HEK293T (cell line): ENCODE data around the gene CACNA1S.

Source experiments
- CTCF ChIA-PET: fragments of 350-600 bp; formaldehyde crosslinking; extraction: SDS; loops from one replicate; lab custom pipeline; 2021; ENCODE audit warnings: antibody characterized with exemption, inconsistent platforms; lab: Yijun Ruan, JAX
- POLR2A ChIA-PET: fragments of 350-600 bp; formaldehyde crosslinking; extraction: SDS; loops from one replicate; lab custom pipeline; 2020; ENCODE audit warnings: antibody characterized with exemption, inconsistent platforms; lab: Yijun Ruan, JAX
- DNase-seq: peaks from one replicate; pipeline ENCODE4 v3.0.0; 2012; ENCODE audit warnings: mixed read lengths; ENCODE audit errors: extremely low spot score
- ARNT ChIP-seq: fragments of 450-650 bp; IDR thresholded peaks from 2 replicates; pipeline ENCODE4 v1.6.1; 2017; ENCODE audit warnings: mild to moderate bottlenecking
- BHLHE40 ChIP-seq: fragments of 450-650 bp; IDR thresholded peaks from 2 replicates; pipeline ENCODE4 v1.6.1; 2016; ENCODE audit warnings: mild to moderate bottlenecking, moderate library complexity, borderline replicate concordance
- CTBP1 ChIP-seq: fragments of 450-650 bp; IDR thresholded peaks from 2 replicates; pipeline ENCODE4 v1.6.1; 2016; ENCODE audit warnings: borderline replicate concordance
- ELF4 ChIP-seq: fragments of 450-650 bp; IDR thresholded peaks from 2 replicates; pipeline ENCODE4 v1.6.1; 2017; ENCODE audit warnings: antibody characterized with exemption
- FOXA1 ChIP-seq: fragments of 450-650 bp; IDR thresholded peaks from 2 replicates; pipeline ENCODE4 v1.6.1; 2016; ENCODE audit warnings: mild to moderate bottlenecking
- FOXK2 ChIP-seq: fragments of 450-650 bp; IDR thresholded peaks from 2 replicates; pipeline ENCODE4 v1.6.1; 2016; ENCODE audit warnings: mild to moderate bottlenecking
- FOXM1 ChIP-seq: fragments of 450-650 bp; IDR thresholded peaks from 2 replicates; pipeline ENCODE4 v1.6.1; 2017; ENCODE audit warnings: mild to moderate bottlenecking, borderline replicate concordance
- HDGF ChIP-seq: fragments of 450-650 bp; IDR thresholded peaks from 2 replicates; pipeline ENCODE4 v1.6.1; 2017; ENCODE audit warnings: antibody characterized with exemption, borderline replicate concordance
- L3MBTL2 ChIP-seq: fragments of 450-650 bp; conservative IDR thresholded peaks from 2 replicates; pipeline ENCODE4 v1.6.1; 2016; ENCODE audit warnings: mild to moderate bottlenecking
- LEF1 ChIP-seq: fragments of 450-650 bp; IDR thresholded peaks from 2 replicates; pipeline ENCODE4 v1.6.1; 2017; ENCODE audit warnings: mild to moderate bottlenecking, borderline replicate concordance
- NFRKB ChIP-seq: fragments of 450-650 bp; IDR thresholded peaks from 2 replicates; pipeline ENCODE4 v1.6.1; 2016; ENCODE audit warnings: mild to moderate bottlenecking, moderate library complexity
- SP1 ChIP-seq: fragments of 450-650 bp; IDR thresholded peaks from 2 replicates; pipeline ENCODE4 v1.6.1; 2017
- SUZ12 ChIP-seq: fragments of 450-650 bp; IDR thresholded peaks from 2 replicates; pipeline ENCODE4 v1.6.1; 2016; ENCODE audit warnings: mild to moderate bottlenecking
- TARDBP ChIP-seq: fragments of 450-650 bp; IDR thresholded peaks from 2 replicates; pipeline ENCODE4 v1.6.1; 2016
- ZNF384 ChIP-seq: fragments of 450-650 bp; IDR thresholded peaks from 2 replicates; pipeline ENCODE4 v1.6.1; 2016
- TF ChIP-seq, protein P1 (sequence below): fragments of 450-650 bp; IDR thresholded peaks from 2 replicates; pipeline ENCODE4 v1.6.1; 2016

CACNA1S gene

DNA sequence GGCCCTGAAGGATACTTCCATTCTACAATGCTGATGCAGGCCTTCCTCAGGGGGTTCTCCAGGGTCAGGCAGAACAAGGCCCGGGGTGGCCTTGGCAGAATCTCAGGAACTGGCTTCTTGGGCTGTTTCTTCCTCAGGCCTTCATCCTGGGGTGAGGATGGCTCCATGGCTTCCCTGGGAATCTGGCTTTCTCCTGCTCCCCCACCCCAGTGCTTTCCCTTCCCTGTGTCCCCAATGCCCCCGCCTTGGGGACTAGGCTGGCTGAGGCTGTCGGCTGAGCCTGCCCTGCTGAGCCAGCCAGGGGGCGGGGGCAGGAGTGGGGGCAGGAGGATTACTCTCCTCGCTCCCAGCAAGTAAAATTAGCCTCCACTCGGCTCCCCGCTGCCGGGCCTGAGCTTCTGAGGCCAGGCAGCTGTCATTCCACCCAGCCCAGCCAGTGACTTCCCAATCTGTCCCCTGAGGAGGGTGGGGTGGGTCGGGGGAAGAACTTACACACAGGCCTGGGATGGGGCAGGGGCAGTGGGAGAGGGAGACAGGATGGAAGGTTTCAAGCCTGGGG is at the start of gene CACNA1S:
CACNA1S (minus strand) TSS at position 254 of the 559 bp plus-strand sequence; CDS start at position 167, 87 bp downstream.
- DNase-seq: no peak
- TF ChIP-seq FOXK2: no peak
- TF ChIP-seq ARNT: no peak
- TF ChIP-seq ELF4: no peak
- no peak for TF ChIP-seq TARDBP
- TF ChIP-seq SP1: no peak
- no peak for TF ChIP-seq NFRKB
- no peak for TF ChIP-seq HDGF
- TF ChIP-seq BHLHE40: no peak
- TF ChIP-seq SUZ12: no peak
- TF ChIP-seq L3MBTL2: no peak
- CTCF ChIA-PET: no interaction called here
- POLR2A ChIA-PET: no interaction called here

DNA sequence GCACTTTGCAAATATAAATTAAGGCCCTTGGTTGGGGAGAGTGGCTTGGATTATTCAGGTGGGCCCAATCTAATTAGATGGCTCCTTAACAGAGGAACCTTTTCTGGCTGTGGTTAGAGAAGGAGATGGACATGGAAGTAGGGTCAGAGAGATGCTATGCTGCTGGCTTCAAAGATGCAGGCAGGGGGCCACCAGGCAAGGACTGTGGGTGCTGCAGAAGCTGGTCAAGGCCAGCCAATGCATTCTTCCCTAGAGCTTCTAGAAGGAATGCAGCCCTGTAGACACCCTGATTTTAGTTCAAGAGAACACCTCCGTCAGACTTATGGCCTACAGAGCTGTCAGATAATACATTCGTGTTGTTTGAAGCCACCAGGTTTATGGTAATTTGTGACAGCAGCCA is 45.7 kb upstream of the CACNA1S start:
- DNase-seq: no peak
- TF ChIP-seq TARDBP (no peak), BHLHE40 (no peak), FOXK2 (no peak), LEF1 (no peak), FOXA1 (no peak), CTBP1 (no peak), FOXM1 (no peak), ZNF384 (no peak), NFRKB (no peak), L3MBTL2 (no peak), ARNT (no peak), HDGF (no peak), ELF4 (no peak), SP1 (no peak), SUZ12 (no peak)
- TF ChIP-seq, protein P1, sequence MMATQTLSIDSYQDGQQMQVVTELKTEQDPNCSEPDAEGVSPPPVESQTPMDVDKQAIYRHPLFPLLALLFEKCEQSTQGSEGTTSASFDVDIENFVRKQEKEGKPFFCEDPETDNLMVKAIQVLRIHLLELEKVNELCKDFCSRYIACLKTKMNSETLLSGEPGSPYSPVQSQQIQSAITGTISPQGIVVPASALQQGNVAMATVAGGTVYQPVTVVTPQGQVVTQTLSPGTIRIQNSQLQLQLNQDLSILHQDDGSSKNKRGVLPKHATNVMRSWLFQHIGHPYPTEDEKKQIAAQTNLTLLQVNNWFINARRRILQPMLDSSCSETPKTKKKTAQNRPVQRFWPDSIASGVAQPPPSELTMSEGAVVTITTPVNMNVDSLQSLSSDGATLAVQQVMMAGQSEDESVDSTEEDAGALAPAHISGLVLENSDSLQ: no peak
- POLR2A ChIA-PET: interaction anchor here (1.6 kb wide), 1 partner anchor 13 kb away, joined by 7 read pairs; no protein-coding TSS in a partner anchor
- CTCF ChIA-PET: no interaction called here

DNA sequence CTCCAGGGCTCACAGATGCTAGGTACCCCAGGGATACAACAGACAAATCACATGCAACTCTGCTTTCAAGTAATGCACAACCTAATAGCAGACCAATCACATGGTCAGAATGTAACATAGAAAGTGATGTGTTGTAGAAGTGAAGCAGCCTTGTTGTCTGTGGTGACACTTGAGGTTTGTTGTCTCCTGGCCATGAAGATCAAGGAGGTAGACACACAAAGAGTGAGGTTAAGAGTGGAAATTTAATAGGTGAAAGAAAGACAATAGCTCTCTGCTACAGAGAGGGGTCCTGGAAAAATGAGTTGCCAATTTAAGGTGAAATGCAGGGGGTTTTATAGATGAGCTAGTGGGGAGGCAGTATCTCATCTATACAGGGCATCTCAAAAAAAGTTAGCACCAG is 44.6 kb upstream of the CACNA1S start:
- DNase-seq: no peak
- ChIA-PET CTCF (no interaction called here), POLR2A (no interaction called here)
- TF ChIP-seq SUZ12 (no peak), FOXA1 (no peak), ELF4 (no peak), TARDBP (no peak), FOXK2 (no peak), BHLHE40 (no peak), HDGF (no peak), ARNT (no peak), SP1 (no peak), NFRKB (no peak), CTBP1 (no peak), FOXM1 (no peak), L3MBTL2 (no peak), LEF1 (no peak), ZNF384 (no peak)
- TF ChIP-seq, protein P1: no peak

DNA sequence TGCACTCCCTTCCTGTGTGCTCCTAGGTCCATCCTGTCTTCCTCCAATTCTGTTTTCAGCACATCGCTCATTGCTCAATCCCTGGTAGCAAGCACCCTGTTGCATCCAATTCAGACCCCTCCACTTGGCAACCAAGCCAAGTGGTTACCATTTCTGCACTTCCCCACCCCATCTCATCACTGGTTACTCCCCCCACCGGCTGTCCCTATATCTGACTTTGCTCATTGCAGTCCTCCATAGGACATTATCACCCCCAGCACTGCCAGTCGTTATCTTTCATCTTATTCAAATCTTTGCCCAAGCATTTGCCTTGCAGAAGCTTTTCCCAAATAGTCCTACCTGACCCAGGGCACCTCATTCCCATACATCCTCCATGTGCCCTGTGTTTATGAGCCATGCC is 44.1 kb upstream of the CACNA1S start:
- ChIA-PET POLR2A (interaction anchor here (4.7 kb wide), 1 partner anchor 14 kb away, joined by 31 read pairs; no protein-coding TSS in a partner anchor), CTCF (no interaction called here)
- no peak for TF ChIP-seq LEF1
- no peak for TF ChIP-seq SUZ12
- no peak for TF ChIP-seq FOXM1
- no peak for TF ChIP-seq NFRKB
- DNase-seq: no peak

DNA sequence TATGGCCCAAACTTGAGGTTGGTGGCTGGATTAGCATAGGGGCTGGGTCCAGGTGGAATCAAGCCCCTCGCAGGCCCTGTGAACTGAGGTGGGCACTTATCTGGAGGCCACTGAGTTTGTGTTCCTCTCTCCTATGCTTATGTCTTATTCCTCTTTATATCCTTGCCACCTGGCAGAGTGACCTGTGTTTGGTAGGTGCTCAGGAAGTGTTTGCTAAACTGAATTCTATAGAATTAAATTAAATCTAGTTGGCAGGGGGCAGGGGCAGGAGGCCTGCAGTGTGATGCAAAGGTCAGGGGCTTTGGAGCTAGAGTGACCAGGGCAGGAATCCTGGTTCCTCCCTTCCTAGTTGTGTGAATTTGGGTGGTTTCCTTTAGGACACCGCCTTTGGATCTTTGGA is 43.1 kb upstream of the CACNA1S start:
- POLR2A ChIA-PET: interaction anchor here (4.7 kb wide), 1 partner anchor 15 kb away, joined by 31 read pairs; no protein-coding TSS in a partner anchor
- DNase-seq: no peak
- CTCF ChIA-PET: interaction anchor here (0.6 to 1.2 kb wide), 2 partner anchors 16 to 613 kb away, joined by 3 to 5 read pairs; no protein-coding TSS in a partner anchor
- TF ChIP-seq TARDBP: no peak
- no peak for TF ChIP-seq BHLHE40
- TF ChIP-seq ZNF384: no peak
- no peak for TF ChIP-seq ELF4
- no peak for TF ChIP-seq L3MBTL2
- TF ChIP-seq, protein P1: no peak
- no peak for TF ChIP-seq SP1
- TF ChIP-seq ARNT: no peak
- no peak for TF ChIP-seq FOXK2
- TF ChIP-seq FOXM1: no peak
- no peak for TF ChIP-seq CTBP1
- no peak for TF ChIP-seq FOXA1
- TF ChIP-seq HDGF: no peak
- no peak for TF ChIP-seq NFRKB
- TF ChIP-seq LEF1: no peak
- no peak for TF ChIP-seq SUZ12
